Hepatocyte (in vitro differentiated cells): Measurements from ENCODE around the gene RGL3. TPM values are rescaled to one million over a fixed set of nuclear protein-coding genes. Genes with fewer than 3 reads are reported as not detected.

Experiments used
- DNase-seq: peaks from one replicate; pipeline ENCODE4 v3.0.0-alpha.2; 2016; ENCODE audit warnings: low spot score
- H2AFZ ChIP-seq: fragments of 200-600 bp; sonication (generic); 2 replicates; pipeline ENCODE4 v1.6.0; 2016; ENCODE audit warnings: antibody characterized with exemption, mild to moderate bottlenecking
- H3K27ac ChIP-seq: fragments of 200-600 bp; sonication (generic); 2 replicates; pipeline ENCODE4 v1.5.1; 2016; ENCODE audit warnings: mild to moderate bottlenecking
- H3K27me3 ChIP-seq: fragments of 200-600 bp; sonication (generic); 2 replicates; pipeline ENCODE4 v1.6.1; 2016
- H3K36me3 ChIP-seq: fragments of 200-600 bp; sonication (generic); replicated peaks from 2 replicates; pipeline ENCODE4 v1.5.1; 2016; ENCODE audit warnings: low read depth; ENCODE audit not compliant: insufficient read depth
- H3K4me1 ChIP-seq: fragments of 200-600 bp; sonication (generic); 2 replicates; pipeline ENCODE4 v1.5.1; 2016; ENCODE audit warnings: mild to moderate bottlenecking, moderate library complexity; ENCODE audit not compliant: insufficient read depth
- H3K4me2 ChIP-seq: fragments of 200-600 bp; sonication (generic); 2 replicates; pipeline ENCODE4 v1.6.0; 2016
- H3K4me3 ChIP-seq: fragments of 200-600 bp; sonication (generic); 2 replicates; pipeline ENCODE4 v1.5.1; 2016; ENCODE audit warnings: mild to moderate bottlenecking
- H3K79me2 ChIP-seq: fragments of 200-600 bp; sonication (generic); 2 replicates; pipeline ENCODE4 v1.6.0; 2017; ENCODE audit warnings: mild to moderate bottlenecking
- H3K9me2 ChIP-seq: fragments of 200-600 bp; sonication (generic); replicated peaks from 2 replicates; pipeline ENCODE4 v1.6.0; 2017; ENCODE audit warnings: mild to moderate bottlenecking; ENCODE audit not compliant: insufficient read depth
- H3K9me3 ChIP-seq: fragments of 200-600 bp; sonication (generic); 2 replicates; pipeline ENCODE4 v1.5.1; 2016; ENCODE audit warnings: low read depth, mild to moderate bottlenecking
- H4K20me1 ChIP-seq: fragments of 200-600 bp; sonication (generic); 2 replicates; pipeline ENCODE4 v1.6.0; 2016; ENCODE audit warnings: mild to moderate bottlenecking; ENCODE audit not compliant: insufficient read depth, poor library complexity, severe bottlenecking
- CTCF ChIP-seq: fragments of 200-600 bp; sonication (generic); IDR thresholded peaks from 2 replicates; pipeline ENCODE4 v1.5.1; 2016; ENCODE audit warnings: antibody characterized with exemption, mild to moderate bottlenecking; ENCODE audit not compliant: poor library complexity
- EZH2 ChIP-seq: fragments of 200-600 bp; sonication (generic); IDR thresholded peaks from 2 replicates; pipeline ENCODE4 v1.6.1; 2016; ENCODE audit warnings: antibody characterized with exemption, mild to moderate bottlenecking, borderline replicate concordance
- EZH2phosphoT487 ChIP-seq: fragments of 200-600 bp; sonication (generic); IDR thresholded peaks from one replicate; pipeline ENCODE4 v1.6.1; 2018; ENCODE audit warnings: antibody characterized with exemption, mild to moderate bottlenecking, low read depth, moderate library complexity; ENCODE audit not compliant: unreplicated experiment, severe bottlenecking
- WGBS: methylation state at CpG from one replicate; pipeline ENCODE4 v1.1.6; 2016; ENCODE audit warnings: low lambda C conversion rate; ENCODE audit errors: missing lambda C conversion rate; 5-methylcytosine and 5-hydroxymethylcytosine counted together
- polyA plus RNA-seq: library from polyadenylated mRNA; unstranded; fragments of >200 nt; fragmentation: Nextera tagmentation; extraction: Ambion mirVana; gene quantifications from 2 replicates; pipeline ENCODE4 v1.2.1, GENCODE V29; 2016
- total RNA-seq: library from RNA; depleted of rRNA; stranded (reverse); fragments of >200 nt; gene quantifications from 2 replicates; pipeline ENCODE4 v1.2.3, GENCODE V29; 2014

The RGL3 gene
- total and polyA plus RNA-seq, 2 experiments from 2014 or later: 20.6 to 55.6 TPM

GRCh38 chr19:11464333-11465265, 45.5 kb upstream of the RGL3 start:
- 88% methylated on average over 8 of the region's 11 CpGs for WGBS
- no peaks in the 10 kb centered on the region for H3K9me2 ChIP-seq
- no peaks in the 10 kb centered on the region for H3K36me3 ChIP-seq
- no peak for TF ChIP-seq EZH2phosphoT487
- TF ChIP-seq CTCF: no peak
- no peak for TF ChIP-seq EZH2
- no peaks in the 10 kb centered on the region for H3K79me2 ChIP-seq
- no peaks in the 10 kb centered on the region for H3K27me3 ChIP-seq
- H2AFZ ChIP-seq: no peak overlapping the region
- H3K4me1 ChIP-seq: no peaks in the 10 kb centered on the region
- H3K9me3 ChIP-seq: no peaks in the 10 kb centered on the region
- no peaks in the 10 kb centered on the region for H4K20me1 ChIP-seq
- H3K4me2 ChIP-seq: no peak overlapping the region
- DNase-seq: no peak
- H3K4me3 ChIP-seq: no peak overlapping the region
- H3K27ac ChIP-seq: no peak overlapping the region

DNA sequence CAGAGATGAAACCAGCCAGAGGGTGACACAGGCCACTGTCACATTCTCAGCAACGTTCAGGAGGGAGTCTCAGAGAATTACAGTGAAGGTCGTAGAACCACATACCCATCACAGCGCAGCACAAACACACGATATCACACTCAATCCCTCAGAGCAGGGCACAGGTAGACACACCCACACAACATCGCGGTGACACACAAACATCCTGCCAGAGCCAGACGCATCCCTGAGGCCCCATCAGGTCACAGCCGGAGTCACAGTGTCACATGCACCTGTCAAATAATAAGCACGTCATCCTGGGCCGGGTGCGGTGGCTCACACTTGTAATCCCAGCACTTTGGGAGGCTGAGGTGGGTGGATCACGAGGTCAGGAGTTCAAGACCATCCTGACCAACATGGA, 44.3 kb upstream of the RGL3 start:
- DNase-seq: no peak
- H3K79me2 ChIP-seq: no peaks in the 10 kb centered on the region
- no peaks in the 10 kb centered on the region for H3K27me3 ChIP-seq
- H2AFZ ChIP-seq: no peak overlapping the region
- H3K9me2 ChIP-seq: no peaks in the 10 kb centered on the region
- TF ChIP-seq EZH2 (no peak), EZH2phosphoT487 (no peak), CTCF (no peak)
- no peak overlapping the region for H3K27ac ChIP-seq
- no peaks in the 10 kb centered on the region for H3K9me3 ChIP-seq
- H4K20me1 ChIP-seq: no peaks in the 10 kb centered on the region
- H3K4me1 ChIP-seq: no peaks in the 10 kb centered on the region
- H3K36me3 ChIP-seq: no peaks in the 10 kb centered on the region
- H3K4me2 ChIP-seq: no peak overlapping the region
- WGBS: 80% methylated on average over 12 of the region's 12 CpGs
- H3K4me3 ChIP-seq: no peak overlapping the region

GRCh38 chr19:11461453-11461852, 42.3 kb upstream of the RGL3 start:
- DNase-seq: no peak
- WGBS: 77% methylated on average over 2 of the region's 2 CpGs
- Histone ChIP-seq H3K4me1 (no peaks in the 10 kb centered on the region), H3K4me3 (no peak overlapping the region), H2AFZ (no peak overlapping the region), H3K4me2 (no peak overlapping the region), H4K20me1 (no peaks in the 10 kb centered on the region), H3K36me3 (no peaks in the 10 kb centered on the region), H3K9me2 (no peaks in the 10 kb centered on the region), H3K27ac (no peak overlapping the region), H3K9me3 (no peaks in the 10 kb centered on the region), H3K79me2 (no peaks in the 10 kb centered on the region), H3K27me3 (no peaks in the 10 kb centered on the region)
- no peak for TF ChIP-seq CTCF
- no peak for TF ChIP-seq EZH2phosphoT487
- TF ChIP-seq EZH2: no peak
